DOHH2 (cell line): ENCODE data around the gene CAMKMT.

Experiments used
- H3F3A ChIP-seq: fragments of 200-600 bp; sonication (generic), shearing (Covaris generic); 2 replicates; pipeline ENCODE4 v1.6.0; 2016; ENCODE audit warnings: antibody characterized with exemption, mild to moderate bottlenecking; ENCODE audit not compliant: control insufficient read depth, insufficient read depth
- H3K27ac ChIP-seq: fragments of 200-600 bp; sonication (generic); 2 replicates; pipeline ENCODE4 v1.5.1; 2014; ENCODE audit warnings: low read depth, mild to moderate bottlenecking, low read length, moderate library complexity
- H3K27me3 ChIP-seq: fragments of 200-600 bp; sonication (generic); 2 replicates; pipeline ENCODE4 v1.6.1; 2014; ENCODE audit warnings: mild to moderate bottlenecking, low read length, mixed read lengths; ENCODE audit not compliant: control insufficient read depth
- H3K36me3 ChIP-seq: fragments of 200-600 bp; sonication (generic); 2 replicates; pipeline ENCODE4 v1.6.1; 2014; ENCODE audit warnings: mild to moderate bottlenecking, low read length, moderate library complexity, mixed read lengths; ENCODE audit not compliant: control insufficient read depth
- H3K4me1 ChIP-seq: fragments of 200-600 bp; sonication (generic); 2 replicates; pipeline ENCODE4 v1.6.1; 2014; ENCODE audit warnings: mild to moderate bottlenecking, low read length, mixed read lengths; ENCODE audit not compliant: control insufficient read depth
- H3K4me2 ChIP-seq: fragments of 200-600 bp; sonication (generic); 2 replicates; pipeline ENCODE4 v1.6.0; 2014; ENCODE audit warnings: mild to moderate bottlenecking, low read length, moderate library complexity
- H3K4me3 ChIP-seq: fragments of 200-600 bp; sonication (generic); 2 replicates; pipeline ENCODE4 v1.5.1; 2014; ENCODE audit warnings: mild to moderate bottlenecking, low read length, mixed read lengths
- H3K79me2 ChIP-seq: fragments of 200-600 bp; sonication (generic); 2 replicates; pipeline ENCODE4 v1.6.1; 2014; ENCODE audit warnings: mild to moderate bottlenecking, low read length, mixed read lengths; ENCODE audit not compliant: control insufficient read depth
- H3K9me2 ChIP-seq: fragments of 200-600 bp; sonication (generic); replicated peaks from 2 replicates; pipeline ENCODE4 v1.6.1; 2014; ENCODE audit warnings: mild to moderate bottlenecking, low read length, mixed read lengths; ENCODE audit not compliant: control insufficient read depth
- H3K9me3 ChIP-seq: fragments of 200-600 bp; sonication (generic); 2 replicates; pipeline ENCODE4 v1.6.1; 2014; ENCODE audit warnings: antibody characterized with exemption, low read length, mixed read lengths; ENCODE audit not compliant: control insufficient read depth, insufficient read depth
- H4K20me1 ChIP-seq: fragments of 200-600 bp; sonication (generic); 2 replicates; pipeline ENCODE4 v1.6.0; 2014; ENCODE audit warnings: low read depth, mild to moderate bottlenecking, antibody characterized with exemption, low read length, moderate library complexity; ENCODE audit not compliant: control insufficient read depth, insufficient read depth
- CTCF ChIP-seq: fragments of 200-600 bp; sonication (generic); IDR thresholded peaks from one replicate; pipeline ENCODE4 v1.5.1; 2014; ENCODE audit warnings: antibody characterized with exemption, mild to moderate bottlenecking, low read depth, low read length; ENCODE audit not compliant: poor library complexity, severe bottlenecking
- EZH2phosphoT487 ChIP-seq: fragments of 200-600 bp; sonication (generic); IDR thresholded peaks from 2 replicates; pipeline ENCODE4 v1.6.1; 2017; ENCODE audit warnings: borderline replicate concordance, mild to moderate bottlenecking, antibody characterized with exemption, low read length, moderate library complexity, mixed read lengths

CAMKMT gene

GRCh38 chr2:44804406-44805265 lies 442.9 kb downstream of the CAMKMT start:
- Histone ChIP-seq H3K4me1 (no peaks in the 10 kb centered on the region), H3K36me3 (no peaks in the 10 kb centered on the region), H3F3A (no peaks in the 10 kb centered on the region), H3K9me3 (no peaks in the 10 kb centered on the region), H4K20me1 (no peaks in the 10 kb centered on the region), H3K4me3 (no peak overlapping the region), H3K27me3 (peaks cover 47% of the 10 kb centered on the region), H3K9me2 (no peaks in the 10 kb centered on the region), H3K79me2 (no peaks in the 10 kb centered on the region), H3K4me2 (no peak overlapping the region), H3K27ac (no peak overlapping the region)
- TF ChIP-seq EZH2phosphoT487 = no peak
- no peak for TF ChIP-seq CTCF

GRCh38 chr2:44805401-44806235 lies 443.9 kb downstream of the CAMKMT start:
- no peaks in the 10 kb centered on the region for H3K9me2 ChIP-seq
- no peak overlapping the region for H3K27ac ChIP-seq
- no peaks in the 10 kb centered on the region for H3K79me2 ChIP-seq
- TF ChIP-seq CTCF (no peak), EZH2phosphoT487 (no peak)
- H3F3A ChIP-seq = no peaks in the 10 kb centered on the region
- H3K4me1 ChIP-seq = no peaks in the 10 kb centered on the region
- H3K4me2 ChIP-seq = no peak overlapping the region
- no peaks in the 10 kb centered on the region for H3K9me3 ChIP-seq
- H3K36me3 ChIP-seq = no peaks in the 10 kb centered on the region
- no peaks in the 10 kb centered on the region for H4K20me1 ChIP-seq
- H3K4me3 ChIP-seq = no peak overlapping the region
- peaks cover 47% of the 10 kb centered on the region for H3K27me3 ChIP-seq

- Histone ChIP-seq H3K9me3 (no peaks in the 10 kb centered on the region), H3K4me3 (no peak overlapping the region), H3F3A (no peaks in the 10 kb centered on the region), H3K9me2 (no peaks in the 10 kb centered on the region), H3K79me2 (no peaks in the 10 kb centered on the region), H3K27me3 (peaks cover 47% of the 10 kb centered on the region), H3K4me2 (no peak overlapping the region), H3K36me3 (no peaks in the 10 kb centered on the region), H3K4me1 (no peaks in the 10 kb centered on the region), H3K27ac (no peak overlapping the region), H4K20me1 (no peaks in the 10 kb centered on the region)
- TF ChIP-seq EZH2phosphoT487 (no peak), CTCF (no peak)
These were observed 445.7 kb downstream of the CAMKMT start for GRCh38 chr2:44807201-44808025.
